CD4-positive, CD25-positive, alpha-beta regulatory T cell (primary cell): ENCODE data around the gene DNAAF8. TPM values are rescaled to one million over a fixed set of nuclear protein-coding genes. Genes with fewer than 3 reads are reported as not detected.

ENCODE experiments used
- ATAC-seq, 2 donors: fragments of 150-1000 bp; cut with Tn5 transposase; one replicate each; pipeline ENCODE4 v1.10.0; 2021; ENCODE audit warnings: low read depth in 2 of 2, moderate number of reproducible peaks in 2 of 2, moderate library complexity in 1 of 2
- DNase-seq, 3 donors: peaks; one replicate each; pipeline versions ENCODE4 v3.0.0 to v3.0.0-alpha.2; 2012 to 2022; ENCODE audit warnings: mixed read lengths in 1 of 3
- H3K27ac ChIP-seq: one replicate; pipeline ENCODE4 v1.7.0; 2013; ENCODE audit warnings: mild to moderate bottlenecking, low read length; ENCODE audit not compliant: insufficient read depth, poor library complexity, severe bottlenecking
- H3K27me3 ChIP-seq: one replicate; pipeline ENCODE4 v1.7.0; 2013; ENCODE audit warnings: low read length; ENCODE audit not compliant: control insufficient read depth, insufficient read depth
- H3K36me3 ChIP-seq: one replicate; pipeline ENCODE4 v1.7.0; 2013; ENCODE audit warnings: mild to moderate bottlenecking, low read length, moderate library complexity; ENCODE audit not compliant: control insufficient read depth, insufficient read depth
- H3K4me1 ChIP-seq: 2 replicates; pipeline ENCODE4 v1.7.0; 2013; ENCODE audit warnings: mild to moderate bottlenecking, low read length; ENCODE audit not compliant: insufficient read depth, control insufficient read depth, poor library complexity, severe bottlenecking
- H3K4me3 ChIP-seq: one replicate; pipeline ENCODE4 v1.7.0; 2013; ENCODE audit warnings: low read depth, mild to moderate bottlenecking, low read length, moderate library complexity
- H3K9me3 ChIP-seq, 2 experiments: 1 replicate in 1 of 2; 2 replicates in 1 of 2; pipeline ENCODE4 v1.7.0; 2013; ENCODE audit warnings: low read length in 2 of 2, mild to moderate bottlenecking in 1 of 2, moderate library complexity in 1 of 2; ENCODE audit not compliant: control insufficient read depth in 2 of 2
- H3K27ac Mint-ChIP-seq, 3 donors: one replicate each; pipeline ENCODE4 v1.8.0; 2020 to 2022; ENCODE audit warnings: mild to moderate bottlenecking in 3 of 3, mixed read lengths in 3 of 3, moderate library complexity in 2 of 3
- H3K27me3 Mint-ChIP-seq: one replicate; pipeline ENCODE4 v1.8.0; 2022; ENCODE audit warnings: mild to moderate bottlenecking, mixed read lengths
- H3K36me3 Mint-ChIP-seq: one replicate; pipeline ENCODE4 v1.8.0; 2020; ENCODE audit warnings: mixed read lengths
- H3K4me1 Mint-ChIP-seq, 4 donors: one replicate each; pipeline ENCODE4 v1.8.0; 2020 to 2022; ENCODE audit warnings: mixed read lengths in 4 of 4, mild to moderate bottlenecking in 1 of 4
- H3K4me3 Mint-ChIP-seq, 4 donors: one replicate each; pipeline ENCODE4 v1.8.0; 2020 to 2022; ENCODE audit warnings: mild to moderate bottlenecking in 4 of 4, mixed read lengths in 4 of 4, moderate library complexity in 3 of 4
- H3K9me3 Mint-ChIP-seq, 7 donors: one replicate each; pipeline ENCODE4 v1.8.0; 2020 to 2022; ENCODE audit warnings: mixed read lengths in 7 of 7, mild to moderate bottlenecking in 3 of 7, moderate library complexity in 2 of 7
- polyA plus RNA-seq, 4 donors: library from polyadenylated mRNA; unstranded; fragments of 300-500 nt; fragmentation: Illumina TruSeq; gene quantifications; one replicate each; pipeline ENCODE4 v1.2.3, GENCODE V29; 2021
- total RNA-seq: library from RNA; stranded (reverse); gene quantifications from one replicate; pipeline ENCODE4 v1.2.3, GENCODE V29; 2022

DNAAF8 gene
- total and polyA plus RNA-seq, 5 donors from 2014 or later, result 0.06 TPM; not detected in 4

GRCh38 chr16:4688674-4689045 lies 45.7 kb upstream of the DNAAF8 start:
- H3K36me3 Mint-ChIP-seq, result peaks cover 4% of the 10 kb centered on the region
- no peak for ATAC-seq
- H3K4me3 Mint-ChIP-seq, result no peak overlapping the region
- H3K4me1 Mint-ChIP-seq, result peaks cover 0 to 14% (median 2%) of the 10 kb centered on the region in 4 donors
- no peaks in the 10 kb centered on the region for H3K9me3 ChIP-seq
- H3K27me3 ChIP-seq, result no peaks in the 10 kb centered on the region
- peaks cover 9% of the 10 kb centered on the region for H3K4me1 ChIP-seq
- H3K27me3 Mint-ChIP-seq, result no peaks in the 10 kb centered on the region
- no peak for DNase-seq
- H3K9me3 Mint-ChIP-seq, result no peaks in the 10 kb centered on the region
- no peak overlapping the region for H3K27ac Mint-ChIP-seq
- peaks cover 10% of the 10 kb centered on the region for H3K36me3 ChIP-seq
- H3K4me3 ChIP-seq, result no peak overlapping the region
- H3K27ac ChIP-seq, result no peak overlapping the region

DNA sequence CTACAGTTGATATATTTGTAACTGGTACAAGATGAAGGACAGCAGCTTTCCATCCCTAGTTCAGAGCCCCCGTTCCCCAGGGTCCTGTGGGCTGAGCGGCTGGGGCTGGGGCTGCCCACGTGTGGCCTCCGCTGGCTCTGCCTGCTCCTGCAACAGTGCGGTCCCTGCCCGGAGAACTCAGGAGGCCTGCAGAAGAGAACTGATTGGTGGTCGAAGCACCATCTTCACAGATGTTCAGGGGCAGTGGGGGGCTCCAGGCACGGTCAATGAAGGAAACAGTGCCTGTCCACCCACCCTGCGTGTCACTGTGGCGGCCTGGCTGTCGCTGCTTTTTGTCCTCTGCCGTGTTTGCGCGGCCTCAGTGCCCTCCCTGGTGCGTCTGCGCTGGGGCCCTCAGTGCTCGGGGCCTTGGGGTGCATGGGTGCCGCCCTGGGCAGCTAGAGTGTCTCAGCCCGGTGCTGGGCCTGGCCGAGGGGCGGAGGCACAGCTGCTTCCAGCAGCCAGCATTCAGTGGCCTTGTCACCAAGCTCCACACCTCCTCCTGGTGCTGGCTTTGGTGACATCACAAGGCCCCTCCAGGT lies 45.2 kb upstream of the DNAAF8 start:
- H3K4me3 ChIP-seq, result no peak overlapping the region
- peaks cover 0 to 14% (median 2%) of the 10 kb centered on the region in 4 donors for H3K4me1 Mint-ChIP-seq

DNA sequence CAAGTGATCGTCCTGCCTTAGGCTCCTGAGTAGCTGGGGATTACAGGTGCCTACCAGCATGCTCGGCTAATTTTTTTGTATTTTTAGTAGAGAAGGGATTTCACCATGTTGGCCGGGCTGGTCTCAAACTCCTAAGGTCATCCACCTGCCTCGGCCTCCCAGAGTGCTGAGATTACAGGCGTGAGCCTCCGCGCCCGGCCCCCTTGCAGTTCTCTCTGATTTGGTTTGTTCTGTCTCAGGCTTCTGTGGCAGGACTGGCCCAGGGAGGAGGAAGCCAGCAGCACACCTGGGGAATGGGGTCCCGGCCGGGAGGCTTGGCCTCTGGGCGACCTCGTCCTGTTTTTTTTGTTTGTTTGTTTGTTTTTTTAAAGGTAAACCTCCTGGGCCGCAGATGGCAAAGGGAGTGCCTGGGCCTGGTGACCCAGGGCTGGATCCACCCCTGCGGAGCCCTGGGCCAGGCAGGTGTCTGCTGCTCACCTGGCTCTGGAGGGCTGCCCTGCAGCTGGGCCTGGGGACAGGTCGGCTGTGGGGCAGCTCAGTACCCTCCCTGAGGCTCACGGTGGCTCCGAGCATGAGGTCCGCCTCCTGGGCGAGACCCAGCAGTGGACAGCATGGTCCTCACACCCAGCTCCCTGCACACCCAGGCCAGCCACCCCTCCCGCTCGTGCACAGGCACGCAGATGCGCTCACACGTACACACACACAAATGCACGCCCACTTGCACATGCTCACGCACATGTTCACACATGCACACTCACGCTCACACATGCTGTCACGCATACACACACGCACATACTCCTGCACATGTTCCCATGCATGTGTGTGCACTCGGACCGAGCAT lies 44.3 kb upstream of the DNAAF8 start:
- no peak for ATAC-seq
- Histone ChIP-seq H3K27me3 (no peaks in the 10 kb centered on the region), H3K9me3 (no peaks in the 10 kb centered on the region), H3K36me3 (peaks cover 7% of the 10 kb centered on the region), H3K4me1 (peaks cover 17% of the 10 kb centered on the region), H3K4me3 (no peak overlapping the region), H3K27ac (no peak overlapping the region)
- H3K27me3 Mint-ChIP-seq, result no peaks in the 10 kb centered on the region
- H3K36me3 Mint-ChIP-seq, result peaks cover under 1% of the 10 kb centered on the region
- DNase-seq, result no peak
- H3K4me1 Mint-ChIP-seq, result peaks cover 0 to 15% (median 2%) of the 10 kb centered on the region in 4 donors
- H3K4me3 Mint-ChIP-seq, result peak overlapping the region in 1 of 4 donors; percentile 58
- H3K27ac Mint-ChIP-seq, result peak overlapping the region in 1 of 3 donors; percentile 14
- no peaks in the 10 kb centered on the region for H3K9me3 Mint-ChIP-seq

More for the DNA sequence above, 45.2 kb upstream of the DNAAF8 start:
- no peaks in the 10 kb centered on the region for H3K9me3 Mint-ChIP-seq
- H3K9me3 ChIP-seq, result no peaks in the 10 kb centered on the region
- ATAC-seq (no peak), DNase-seq (no peak)
- peaks cover 4% of the 10 kb centered on the region for H3K36me3 Mint-ChIP-seq
- H3K36me3 ChIP-seq, result peaks cover 7% of the 10 kb centered on the region
- H3K4me1 ChIP-seq, result peaks cover 11% of the 10 kb centered on the region
- no peak overlapping the region for H3K27ac Mint-ChIP-seq
- no peak overlapping the region for H3K4me3 Mint-ChIP-seq
- H3K27ac ChIP-seq, result no peak overlapping the region
- no peaks in the 10 kb centered on the region for H3K27me3 Mint-ChIP-seq
- no peaks in the 10 kb centered on the region for H3K27me3 ChIP-seq

DNA sequence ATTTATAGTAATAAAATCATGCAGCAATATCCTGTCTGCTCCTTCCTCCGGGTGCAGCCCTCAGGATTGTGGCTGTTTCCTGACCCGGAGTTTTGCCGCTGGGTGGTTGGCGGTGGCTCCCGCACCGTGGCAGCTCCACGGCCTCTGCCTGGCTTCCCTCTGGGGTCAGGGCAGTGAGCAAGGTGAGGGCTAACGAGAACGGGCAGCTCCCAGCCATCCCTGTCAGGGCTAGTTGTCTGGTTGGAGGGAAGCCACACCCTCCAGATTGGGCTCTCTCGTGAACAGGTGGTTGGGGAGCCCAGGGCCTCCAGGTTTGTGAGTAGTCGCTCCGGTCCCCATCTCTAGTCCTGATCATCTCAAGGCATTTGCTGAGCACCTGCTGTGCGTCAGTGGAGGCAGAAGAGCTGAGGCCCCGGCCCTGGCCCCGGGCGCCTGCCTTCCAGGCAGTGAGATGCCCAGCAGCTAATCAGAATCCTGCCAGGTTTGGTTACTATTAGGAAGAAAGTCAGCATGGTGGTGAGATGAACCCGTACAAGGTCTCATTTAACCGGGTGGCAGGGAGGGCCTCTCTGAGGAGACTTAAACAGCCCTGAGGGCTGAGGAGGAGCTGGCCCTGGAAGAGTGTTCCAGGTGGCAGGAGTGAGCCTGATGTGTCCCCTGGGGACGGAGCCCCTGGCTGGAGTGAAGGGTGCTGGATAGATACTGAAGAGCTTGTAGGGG lies 43.2 kb upstream of the DNAAF8 start:
- no peaks in the 10 kb centered on the region for H3K9me3 ChIP-seq
- Mint-ChIP-seq H3K9me3 (no peaks in the 10 kb centered on the region), H3K27me3 (no peaks in the 10 kb centered on the region), H3K4me1 (peaks cover 0 to 20% (median 4%) of the 10 kb centered on the region in 4 donors), H3K36me3 (no peaks in the 10 kb centered on the region), H3K27ac (peak overlapping the region in 2 of 3 donors; percentile 42 to 43), H3K4me3 (peak overlapping the region in 3 of 4 donors; percentile 58 to 73 (median 62))
- peaks cover 17% of the 10 kb centered on the region for H3K4me1 ChIP-seq
- H3K4me3 ChIP-seq, result no peak overlapping the region
- H3K27ac ChIP-seq, result no peak overlapping the region
- DNase-seq, result no peak
- H3K27me3 ChIP-seq, result no peaks in the 10 kb centered on the region
- H3K36me3 ChIP-seq, result peaks cover 13% of the 10 kb centered on the region
- no peak for ATAC-seq

DNA sequence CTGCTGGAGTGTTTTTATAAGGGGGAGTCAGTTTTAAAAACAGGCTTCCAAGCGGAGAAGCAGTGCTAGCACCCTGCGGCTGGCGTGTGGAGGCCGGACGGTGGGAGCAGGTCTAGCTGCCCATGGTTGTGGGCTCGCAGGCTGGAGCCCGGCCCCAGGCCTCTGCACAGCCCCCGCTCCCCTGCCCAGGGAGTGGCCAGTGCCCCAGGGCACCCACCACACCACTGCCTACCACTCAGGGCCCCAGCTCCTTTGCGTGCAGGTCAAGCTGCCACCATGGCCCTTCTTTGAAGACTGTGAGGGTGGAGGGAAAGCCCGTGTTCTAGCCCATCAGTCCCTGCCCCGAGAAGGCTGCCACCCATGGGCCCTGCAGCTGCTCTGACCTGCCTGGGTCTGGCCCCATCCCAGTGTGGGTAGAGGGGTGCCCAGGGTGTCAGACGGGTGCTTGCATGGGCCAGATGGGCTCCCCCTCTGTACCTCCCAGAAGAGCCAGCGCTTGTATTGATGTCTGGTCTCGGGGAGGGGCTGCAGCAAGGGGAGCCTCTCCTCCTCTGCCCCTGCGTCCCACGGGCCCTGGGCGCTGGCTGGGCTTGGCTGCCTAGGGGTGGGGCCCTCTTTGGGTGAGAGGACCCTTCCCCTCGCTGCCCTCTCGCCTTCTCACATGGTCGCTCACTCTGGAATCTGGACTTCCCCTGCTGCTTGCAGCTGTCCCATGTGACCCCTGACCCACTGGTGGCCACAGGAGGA lies 42.5 kb upstream of the DNAAF8 start:
- Mint-ChIP-seq H3K4me1 (peaks cover 0 to 22% (median 4%) of the 10 kb centered on the region in 4 donors), H3K27ac (peak overlapping the region in 1 of 3 donors; percentile 42), H3K9me3 (no peaks in the 10 kb centered on the region), H3K4me3 (peak overlapping the region; percentile 21 to 73 (median 60)), H3K36me3 (no peaks in the 10 kb centered on the region), H3K27me3 (no peaks in the 10 kb centered on the region)
- H3K4me3 ChIP-seq, result no peak overlapping the region
- H3K9me3 ChIP-seq, result no peaks in the 10 kb centered on the region
- no peak for DNase-seq
- H3K36me3 ChIP-seq, result peaks cover 16% of the 10 kb centered on the region
- peaks cover 17% of the 10 kb centered on the region for H3K4me1 ChIP-seq
- H3K27me3 ChIP-seq, result no peaks in the 10 kb centered on the region
- no peak overlapping the region for H3K27ac ChIP-seq
- ATAC-seq, result no peak

DNA sequence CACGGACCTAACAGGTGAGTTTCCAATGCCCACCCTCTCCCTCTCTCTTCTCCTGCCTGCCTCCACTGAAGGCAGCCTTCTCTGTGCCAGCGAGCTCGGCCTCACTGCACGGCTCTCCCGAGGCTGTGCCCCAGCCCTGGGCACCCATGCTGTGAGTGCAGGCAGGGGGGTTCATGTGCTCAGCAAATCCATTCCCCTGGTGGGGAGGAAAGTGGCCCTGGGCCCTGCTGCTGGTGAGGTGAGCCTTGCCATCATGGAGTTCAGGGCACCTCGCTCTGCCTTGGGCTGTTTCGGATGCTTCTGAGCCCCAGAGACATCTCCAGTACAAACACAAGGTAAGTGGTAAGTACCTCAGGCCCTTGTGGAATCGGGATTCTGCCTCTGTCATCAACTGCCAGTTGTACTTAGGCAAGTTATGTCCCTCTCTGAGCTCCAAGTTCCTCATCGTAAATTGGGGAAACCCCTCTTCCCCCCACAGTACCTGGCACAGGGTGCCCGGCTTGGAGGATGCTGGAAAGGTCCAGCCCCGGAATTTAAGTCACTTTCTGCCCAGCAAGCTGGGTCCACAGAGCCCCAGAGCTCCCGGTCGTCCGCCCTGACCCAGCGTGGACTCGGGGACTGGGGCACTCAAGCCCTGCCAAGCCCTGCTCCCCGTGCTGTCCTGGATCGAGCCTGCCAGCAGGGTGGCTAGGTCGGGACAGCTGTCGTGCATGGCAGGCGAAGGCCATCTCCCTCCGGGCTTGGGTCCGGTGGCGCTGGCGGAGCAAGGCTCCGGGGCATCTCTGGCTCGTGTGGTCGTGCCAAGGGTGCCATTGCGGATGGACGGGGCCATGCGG lies 41.7 kb upstream of the DNAAF8 start:
- no peaks in the 10 kb centered on the region for H3K9me3 ChIP-seq
- DNase-seq (no peak), ATAC-seq (peak in 1 of 2 donors; percentile 3)
- H3K27ac ChIP-seq, result peak overlapping the region; percentile 66
- H3K27me3 Mint-ChIP-seq, result no peaks in the 10 kb centered on the region
- H3K4me1 ChIP-seq, result peaks cover 17% of the 10 kb centered on the region
- H3K27ac Mint-ChIP-seq, result peak overlapping the region; percentile 66 to 90 (median 83)
- H3K36me3 ChIP-seq, result peaks cover 21% of the 10 kb centered on the region
- peaks cover 0 to 23% (median 4%) of the 10 kb centered on the region in 4 donors for H3K4me1 Mint-ChIP-seq
- H3K4me3 ChIP-seq, result peak overlapping the region; percentile 29
- H3K9me3 Mint-ChIP-seq, result no peaks in the 10 kb centered on the region
- peak overlapping the region; percentile 87 to 96 (median 93) for H3K4me3 Mint-ChIP-seq
- no peaks in the 10 kb centered on the region for H3K36me3 Mint-ChIP-seq
- H3K27me3 ChIP-seq, result no peaks in the 10 kb centered on the region
